Measurements from ENCODE around the gene KRT73.

Gene KRT73

GRCh38 chr12:52561880-52562449 lies 56.4 kb downstream of the KRT73 start:
- DNase-seq: no peak

GRCh38 chr12:52559979-52560378 lies 58.4 kb downstream of the KRT73 start:
- DNase-seq: no peak

- no peak for DNase-seq
These were observed 59.4 kb downstream of the KRT73 start for GRCh38 chr12:52558781-52559445.

Measured in cortex of kidney (tissue), 1 donor.